ENCODE data around the gene TMEM150B.

Gene TMEM150B

GRCh38 chr19:55354698-55355212, 29.6 kb upstream of the TMEM150B start, which contains the start of gene COX6B2:
TSS of gene COX6B2 (minus strand) at chr19:55354719. CDS start at chr19:55354521, 198 bp downstream.
- DNase-seq (ENCODE audit: low read depth): no peak

- DNase-seq (ENCODE audit: low read depth): peak; percentile 45
Measured at GRCh38 chr19:55353803-55354697, 28.9 kb upstream of the TMEM150B start.

GRCh38 chr19:55353356-55353802, 28.2 kb upstream of the TMEM150B start:
- DNase-seq (ENCODE audit: low read depth): no peak

- no peak for DNase-seq (ENCODE audit: low read depth)
Measured at GRCh38 chr19:55352549-55353145, 27.5 kb upstream of the TMEM150B start.

GRCh38 chr19:55352040-55352439, 26.9 kb upstream of the TMEM150B start:
- no peak for DNase-seq (ENCODE audit: low read depth)

- DNase-seq (ENCODE audit: low read depth): no peak
Measured at GRCh38 chr19:55350620-55351315, 25.6 kb upstream of the TMEM150B start.

- no peak for DNase-seq (ENCODE audit: low read depth)
Measured at GRCh38 chr19:55348317-55349034, 23.3 kb upstream of the TMEM150B start.

GRCh38 chr19:55347442-55348009, 22.4 kb upstream of the TMEM150B start:
- no peak for DNase-seq (ENCODE audit: low read depth)

- DNase-seq (ENCODE audit: low read depth): no peak
Measured at GRCh38 chr19:55346725-55347441, 21.7 kb upstream of the TMEM150B start.

GRCh38 chr19:55345818-55346724, 20.9 kb upstream of the TMEM150B start:
- peak; percentile 49 for DNase-seq (ENCODE audit: low read depth)

GRCh38 chr19:55345101-55345817, 20.1 kb upstream of the TMEM150B start:
- DNase-seq (ENCODE audit: low read depth): no peak

- no peak for DNase-seq (ENCODE audit: low read depth)
Measured at GRCh38 chr19:55344444-55344843, 19.3 kb upstream of the TMEM150B start.

GRCh38 chr19:55341595-55342531, 16.7 kb upstream of the TMEM150B start:
- DNase-seq (ENCODE audit: low read depth): no peak

- DNase-seq (ENCODE audit: low read depth): peak; percentile 64
Measured at GRCh38 chr19:55341171-55341588, 16.0 kb upstream of the TMEM150B start.

GRCh38 chr19:55340784-55341147, 15.6 kb upstream of the TMEM150B start:
- no peak for DNase-seq (ENCODE audit: low read depth)

GRCh38 chr19:55339889-55340783, 15.0 kb upstream of the TMEM150B start:
- no peak for DNase-seq (ENCODE audit: low read depth)
